Loucy (cell line): Measurements from ENCODE around the gene SENP3.
A peak's percentile ranks its signal among the peaks of the same experiment; 100 is the strongest.

Experiments used
- H2AFZ ChIP-seq: fragments of 200-600 bp; sonication (generic); 2 replicates; pipeline ENCODE4 v1.6.0; 2016; ENCODE audit warnings: antibody characterized with exemption, mild to moderate bottlenecking, low read length, moderate library complexity
- H3F3A ChIP-seq: fragments of 200-600 bp; 2 replicates; pipeline ENCODE4 v1.6.0; 2016; ENCODE audit warnings: antibody characterized with exemption, low read depth, mild to moderate bottlenecking
- H3K27me3 ChIP-seq: fragments of 200-600 bp; sonication (generic); 2 replicates; pipeline ENCODE4 v1.6.1; 2014; ENCODE audit warnings: low read length, mild to moderate bottlenecking; ENCODE audit not compliant: insufficient read depth, poor library complexity, severe bottlenecking
- H3K36me3 ChIP-seq: fragments of 200-600 bp; sonication (generic); 2 replicates; pipeline ENCODE4 v1.6.1; 2016; ENCODE audit warnings: low read length; ENCODE audit not compliant: insufficient read depth
- H3K4me1 ChIP-seq: fragments of 200-600 bp; sonication (generic); 2 replicates; pipeline ENCODE4 v1.5.1; 2014; ENCODE audit warnings: low read length, mild to moderate bottlenecking; ENCODE audit not compliant: insufficient read depth, poor library complexity, severe bottlenecking
- H3K4me2 ChIP-seq: fragments of 200-600 bp; sonication (generic); 2 replicates; pipeline ENCODE4 v1.6.0; 2014; ENCODE audit warnings: antibody characterized with exemption, low read length, low read depth, mild to moderate bottlenecking; ENCODE audit not compliant: poor library complexity, severe bottlenecking
- H3K4me3 ChIP-seq: fragments of 200-600 bp; sonication (generic); 2 replicates; pipeline ENCODE4 v1.5.1; 2014; ENCODE audit warnings: low read length, mild to moderate bottlenecking, mixed read lengths; ENCODE audit not compliant: poor library complexity, severe bottlenecking
- H3K79me2 ChIP-seq: fragments of 200-600 bp; sonication (generic); 2 replicates; pipeline ENCODE4 v1.6.1; 2014; ENCODE audit warnings: low read length; ENCODE audit not compliant: insufficient read depth
- H3K9ac ChIP-seq: fragments of 200-600 bp; sonication (generic); 2 replicates; pipeline ENCODE4 v1.6.0; 2014; ENCODE audit warnings: mild to moderate bottlenecking, low read depth, low read length, moderate library complexity; ENCODE audit not compliant: poor library complexity, severe bottlenecking
- H3K9me2 ChIP-seq: fragments of 200-600 bp; sonication (generic); replicated peaks from 2 replicates; pipeline ENCODE4 v1.6.1; 2016; ENCODE audit warnings: low read depth, low read length, mixed read lengths
- H3K9me3 ChIP-seq: fragments of 200-600 bp; sonication (generic); 2 replicates; pipeline ENCODE4 v1.6.1; 2014; ENCODE audit warnings: mild to moderate bottlenecking, antibody characterized with exemption, low read length, low read depth; ENCODE audit not compliant: insufficient read depth
- H4K20me1 ChIP-seq: fragments of 200-600 bp; sonication (generic); 2 replicates; pipeline ENCODE4 v1.6.0; 2014; ENCODE audit warnings: antibody characterized with exemption, low read length, mild to moderate bottlenecking; ENCODE audit not compliant: insufficient read depth, poor library complexity, severe bottlenecking
- CTCF ChIP-seq: fragments of 200-600 bp; sonication (generic); conservative IDR thresholded peaks from 2 replicates; pipeline ENCODE4 v1.5.1; 2014; ENCODE audit warnings: mild to moderate bottlenecking, antibody characterized with exemption, low read length
- EZH2phosphoT487 ChIP-seq: fragments of 200-600 bp; IDR thresholded peaks from 2 replicates; pipeline ENCODE4 v1.6.1; 2018; ENCODE audit warnings: antibody characterized with exemption, mild to moderate bottlenecking, moderate library complexity, borderline replicate concordance

SENP3 gene

GRCh38 chr17:7561589-7562207 lies at the start of gene SENP3:
Gene SENP3 (plus strand): TSS chr17:7561919. CDS start chr17:7563077, 1,158 bp downstream.
- no peak for TF ChIP-seq CTCF
- no peak for TF ChIP-seq EZH2phosphoT487
- peaks cover 12% of the 10 kb centered on the region for H3K4me1 ChIP-seq
- 0 out of 2 replicates have a peak, but pooled peaks cover 4% of the 10 kb centered on the region for H3F3A ChIP-seq
- peak within 1 kb of the TSS; percentile 89 for H2AFZ ChIP-seq
- peak within 1 kb of the TSS; percentile 97 for H3K4me2 ChIP-seq
- peaks cover 14% of the 10 kb centered on the region; the same call in 1 of the 2 replicates for H3K36me3 ChIP-seq
- H3K9ac ChIP-seq: peak within 1 kb of the TSS; percentile 89
- H4K20me1 ChIP-seq: peaks cover 12% of the 10 kb centered on the region
- H3K9me3 ChIP-seq: no peaks in the 10 kb centered on the region
- H3K27me3 ChIP-seq: no peaks in the 10 kb centered on the region
- H3K4me3 ChIP-seq: peak within 1 kb of the TSS; percentile 82
- H3K9me2 ChIP-seq: no peaks in the 10 kb centered on the region
- peaks cover 44% of the 10 kb centered on the region for H3K79me2 ChIP-seq

DNA sequence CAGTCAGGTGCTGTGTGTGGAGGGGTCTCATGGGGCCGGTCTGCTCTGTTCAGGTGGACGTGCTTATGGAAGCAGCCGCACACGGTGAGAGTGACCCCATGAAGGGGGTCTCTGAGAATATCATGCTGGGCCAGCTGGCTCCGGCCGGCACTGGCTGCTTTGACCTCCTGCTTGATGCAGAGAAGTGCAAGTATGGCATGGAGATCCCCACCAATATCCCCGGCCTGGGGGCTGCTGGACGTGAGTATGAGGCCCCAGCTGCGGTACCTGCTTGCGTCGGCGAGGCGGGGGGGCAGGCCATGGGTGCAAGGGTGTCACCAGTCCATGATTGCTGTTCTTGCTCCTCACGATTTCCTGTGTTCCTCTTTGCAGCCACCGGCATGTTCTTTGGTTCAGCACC lies 49.6 kb upstream of the SENP3 start:
- H3K36me3 ChIP-seq: peaks cover 76% of the 10 kb centered on the region

GRCh38 chr17:7512824-7513540 lies 48.7 kb upstream of the SENP3 start:
- Histone ChIP-seq H3K9me3 (no peaks in the 10 kb centered on the region), H3F3A (peaks cover 9% of the 10 kb centered on the region; the same call in 1 of the 2 replicates), H3K9me2 (no peaks in the 10 kb centered on the region), H3K79me2 (no peaks in the 10 kb centered on the region), H3K36me3 (peaks cover 67% of the 10 kb centered on the region), H3K4me3 (no peak overlapping the region), H3K9ac (no peak overlapping the region), H3K27me3 (no peaks in the 10 kb centered on the region), H3K4me1 (no peaks in the 10 kb centered on the region), H2AFZ (no peak overlapping the region), H3K4me2 (no peak overlapping the region), H4K20me1 (peaks cover 31% of the 10 kb centered on the region)
- no peak for TF ChIP-seq EZH2phosphoT487
- TF ChIP-seq CTCF: no peak

More for the DNA sequence above, 49.6 kb upstream of the SENP3 start:
- Histone ChIP-seq H4K20me1 (peaks cover 35% of the 10 kb centered on the region), H3F3A (peaks cover 7% of the 10 kb centered on the region; the same call in 1 of the 2 replicates), H3K27me3 (no peaks in the 10 kb centered on the region), H3K4me2 (no peak overlapping the region), H3K4me1 (no peaks in the 10 kb centered on the region), H3K9ac (no peak overlapping the region), H2AFZ (no peak overlapping the region), H3K4me3 (no peak overlapping the region), H3K9me3 (no peaks in the 10 kb centered on the region), H3K79me2 (no peaks in the 10 kb centered on the region), H3K9me2 (no peaks in the 10 kb centered on the region)
- TF ChIP-seq EZH2phosphoT487 (no peak), CTCF (no peak)
